NCI-H2171 treated with DMSO at 0.1 percent for 48 hours (cell line): Measurements from ENCODE around the gene ATG13.
"Not testable (repeated sequence)": the region's sequence is repeated elsewhere in the genome, so short reads cannot be mapped to it uniquely, and the experiment has no call there.

ENCODE experiments used
- DNase-seq: peaks from one replicate; lab custom pipeline; 2025; lab: John Stamatoyannopoulos, UW

ATG13 gene

GRCh38 chr11:46697723-46698122, 80.4 kb downstream of the ATG13 start:
- no peak for DNase-seq

DNA sequence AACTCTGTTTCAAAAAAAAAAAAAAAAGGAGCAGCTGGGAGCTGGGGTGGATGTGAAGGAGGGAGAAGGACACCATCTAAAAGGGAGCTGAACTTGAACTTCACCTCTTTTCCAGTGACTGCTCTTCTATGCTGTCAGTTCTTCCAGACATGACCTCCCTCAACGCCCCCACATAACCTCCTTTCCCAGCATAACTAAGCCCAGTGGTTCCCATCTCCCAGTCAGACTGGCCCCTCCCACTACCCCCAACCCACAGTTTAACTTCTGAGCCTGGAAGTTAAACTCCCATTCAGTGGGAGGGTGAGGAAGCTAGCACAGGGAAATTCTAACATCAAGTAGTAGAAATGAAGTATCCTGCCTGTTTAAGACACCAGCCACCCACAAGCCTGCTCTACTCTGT, 81.2 kb downstream of the ATG13 start:
- no peak for DNase-seq

GRCh38 chr11:46700241-46701077, 83.1 kb downstream of the ATG13 start, which contains the start of the genes ARHGAP1 and ZNF408:
ARHGAP1 (minus strand) TSS chr11:46700619; CDS start chr11:46696107, 4,512 bp downstream.
ZNF408 (plus strand) TSS chr11:46701031; CDS start chr11:46701048, 17 bp downstream.
- DNase-seq = peak; percentile 98

- no peak for DNase-seq
Observed at GRCh38 chr11:46701078-46701654, 83.8 kb downstream of the ATG13 start.

DNA sequence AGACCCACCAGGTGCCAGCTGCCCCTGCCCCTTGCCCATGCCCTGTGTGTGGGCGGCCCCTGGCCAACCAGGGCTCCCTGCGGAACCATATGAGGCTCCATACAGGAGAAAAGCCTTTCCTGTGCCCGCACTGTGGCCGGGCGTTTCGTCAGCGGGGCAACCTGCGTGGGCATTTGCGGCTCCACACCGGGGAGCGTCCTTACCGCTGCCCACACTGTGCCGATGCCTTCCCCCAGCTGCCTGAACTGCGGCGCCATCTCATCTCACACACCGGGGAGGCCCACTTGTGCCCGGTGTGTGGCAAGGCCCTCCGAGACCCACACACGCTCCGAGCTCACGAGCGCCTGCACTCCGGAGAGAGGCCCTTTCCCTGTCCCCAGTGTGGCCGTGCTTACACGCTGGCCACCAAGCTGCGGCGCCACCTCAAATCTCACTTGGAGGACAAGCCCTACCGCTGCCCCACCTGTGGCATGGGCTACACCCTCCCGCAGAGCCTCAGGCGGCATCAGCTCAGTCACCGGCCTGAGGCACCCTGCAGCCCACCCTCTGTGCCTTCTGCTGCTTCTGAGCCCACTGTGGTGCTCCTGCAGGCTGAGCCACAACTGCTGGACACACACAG, 87.8 kb downstream of the ATG13 start:
- DNase-seq = no peak

- no peak for DNase-seq
Observed at GRCh38 chr11:46706886-46707285, 89.5 kb downstream of the ATG13 start.

DNA sequence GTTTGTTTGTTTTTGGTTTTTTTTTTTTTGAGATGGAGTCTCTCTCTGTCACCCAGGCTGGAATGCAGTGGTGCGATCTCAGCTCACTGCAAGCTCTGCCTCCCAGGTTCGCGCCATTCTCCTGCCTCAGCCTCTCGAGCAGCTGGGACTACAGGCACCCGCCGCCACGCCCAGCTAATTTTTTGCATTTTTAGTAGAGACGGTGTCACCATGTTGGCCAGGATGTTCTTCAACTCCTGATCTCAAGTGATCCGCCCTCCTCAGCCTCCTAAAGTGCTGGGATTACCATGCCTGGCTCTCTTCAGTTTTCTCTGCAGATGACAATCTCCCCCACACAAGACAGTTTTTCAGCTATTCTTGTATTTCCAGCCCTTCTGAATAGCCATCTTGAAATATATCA, 92.0 kb downstream of the ATG13 start:
- not testable (repeated sequence) for DNase-seq

DNA sequence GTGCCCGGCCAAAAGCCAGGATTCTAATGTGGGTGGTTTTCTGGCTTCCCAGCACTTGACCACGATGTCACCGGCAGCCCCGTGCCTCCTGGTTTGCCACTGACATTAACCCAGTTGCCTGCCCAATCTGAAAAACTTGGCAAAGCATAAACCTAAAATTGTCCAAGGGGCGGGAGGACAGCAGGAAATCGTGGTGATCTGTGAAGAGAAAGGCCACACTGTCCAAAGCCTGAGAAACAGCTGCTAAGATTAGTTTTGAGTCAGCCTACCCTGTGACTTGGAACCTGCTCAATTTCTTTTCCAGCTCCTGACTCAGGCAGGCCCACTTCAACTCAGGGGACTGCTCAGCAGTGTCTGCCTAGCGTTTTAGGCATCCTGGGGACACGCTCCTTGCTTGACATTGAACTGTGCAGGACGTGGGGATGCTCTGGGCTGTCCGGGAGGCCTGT, 93.5 kb downstream of the ATG13 start:
- DNase-seq = no peak

DNA sequence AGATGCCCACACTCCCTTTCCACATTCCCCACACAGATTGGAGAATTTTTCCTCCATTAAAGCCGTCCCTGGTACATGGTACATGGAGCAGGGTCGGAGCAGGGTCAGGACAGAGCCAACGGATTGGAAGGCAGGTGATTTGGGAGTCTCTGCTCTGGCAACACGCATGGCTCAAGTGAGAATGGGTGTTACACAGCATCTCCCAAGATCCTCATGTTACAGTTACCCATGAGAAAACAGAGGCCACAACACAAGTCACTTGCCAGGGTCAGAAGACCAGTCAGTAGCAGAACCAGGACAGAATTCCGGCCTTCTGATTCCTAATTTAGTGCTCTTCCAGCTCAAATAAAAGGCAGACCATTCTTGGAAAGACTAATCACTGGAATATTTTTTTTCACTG, 94.0 kb downstream of the ATG13 start:
- DNase-seq = no peak

GRCh38 chr11:46712874-46713576, 95.7 kb downstream of the ATG13 start:
- DNase-seq = no peak

- DNase-seq = not testable (repeated sequence)
Observed at GRCh38 chr11:46717825-46718154, 100.4 kb downstream of the ATG13 start.

DNA sequence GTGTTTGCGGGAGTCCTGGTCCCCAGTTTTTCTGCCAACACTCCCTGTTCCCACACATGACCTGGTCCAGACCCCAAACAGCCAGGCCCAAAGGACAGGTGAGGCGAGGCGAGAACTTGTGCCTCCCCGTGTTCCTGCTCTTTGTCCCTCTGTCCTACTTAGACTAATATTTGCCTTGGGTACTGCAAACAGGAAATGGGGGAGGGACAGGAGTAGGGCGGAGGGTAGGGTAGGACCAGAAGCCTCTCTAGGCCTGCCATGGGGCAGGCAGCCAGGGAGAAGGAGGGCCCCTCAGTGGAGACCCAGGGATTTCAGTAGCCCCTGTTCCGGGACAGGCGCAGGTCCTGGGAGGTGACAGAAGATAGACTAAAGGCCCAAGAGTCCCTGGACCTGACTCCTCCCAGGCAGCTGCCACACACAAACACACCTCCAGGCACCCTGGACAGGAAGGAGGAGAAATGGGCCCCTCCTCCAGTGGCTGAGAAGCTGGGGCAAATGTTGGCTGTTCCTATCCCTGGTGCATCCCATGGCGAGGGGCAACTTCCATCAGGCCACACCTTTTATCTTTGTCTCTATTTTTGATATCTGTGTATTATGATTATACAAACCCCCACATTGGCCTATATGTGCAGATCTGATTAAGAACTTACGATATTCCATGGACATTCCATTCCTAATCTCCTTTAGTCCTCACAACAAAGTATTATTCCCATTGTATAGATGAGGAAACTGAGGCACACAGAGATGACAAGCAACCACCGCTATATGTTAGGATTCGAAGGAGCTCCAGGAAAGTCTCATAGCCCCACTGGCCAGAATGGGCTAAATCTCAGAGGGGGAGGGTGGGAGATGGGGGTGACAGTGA, 101.0 kb downstream of the ATG13 start:
- DNase-seq = no peak

GRCh38 chr11:46719048-46719542, 101.7 kb downstream of the ATG13 start, which contains the start of gene F2:
F2 (plus strand) TSS chr11:46719213; CDS start chr11:46719236, 23 bp downstream.
- no peak for DNase-seq

DNA sequence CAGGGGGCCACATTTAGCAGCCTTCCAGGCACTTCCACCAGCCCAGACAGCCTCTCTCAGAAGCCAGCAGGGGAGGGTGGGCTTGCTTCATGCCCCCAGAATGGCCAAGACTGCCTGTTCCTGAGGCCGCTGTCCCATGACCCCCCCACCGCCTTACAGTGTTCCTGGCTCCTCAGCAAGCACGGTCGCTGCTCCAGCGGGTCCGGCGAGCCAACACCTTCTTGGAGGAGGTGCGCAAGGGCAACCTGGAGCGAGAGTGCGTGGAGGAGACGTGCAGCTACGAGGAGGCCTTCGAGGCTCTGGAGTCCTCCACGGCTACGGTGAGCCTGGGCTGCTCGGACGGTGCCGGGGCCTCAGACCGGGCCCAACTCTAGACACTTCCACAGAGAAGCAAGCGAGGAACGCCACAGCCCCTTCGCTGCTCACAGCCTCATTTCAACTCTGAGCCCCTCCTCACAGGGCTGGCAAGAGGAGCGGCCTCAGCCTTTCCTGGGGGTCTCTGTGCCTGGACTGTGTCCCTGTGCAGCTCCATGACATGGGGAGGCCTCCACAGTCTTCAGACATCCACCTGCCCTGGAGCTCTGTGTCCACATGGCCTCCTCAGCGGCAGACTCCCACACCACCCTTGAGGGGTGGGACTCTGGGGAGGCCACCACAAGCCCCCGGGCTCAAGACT, 102.3 kb downstream of the ATG13 start:
- no peak for DNase-seq

GRCh38 chr11:46721286-46721685, 103.9 kb downstream of the ATG13 start:
- DNase-seq = no peak

GRCh38 chr11:46722566-46723358, 105.4 kb downstream of the ATG13 start:
- no peak for DNase-seq

DNA sequence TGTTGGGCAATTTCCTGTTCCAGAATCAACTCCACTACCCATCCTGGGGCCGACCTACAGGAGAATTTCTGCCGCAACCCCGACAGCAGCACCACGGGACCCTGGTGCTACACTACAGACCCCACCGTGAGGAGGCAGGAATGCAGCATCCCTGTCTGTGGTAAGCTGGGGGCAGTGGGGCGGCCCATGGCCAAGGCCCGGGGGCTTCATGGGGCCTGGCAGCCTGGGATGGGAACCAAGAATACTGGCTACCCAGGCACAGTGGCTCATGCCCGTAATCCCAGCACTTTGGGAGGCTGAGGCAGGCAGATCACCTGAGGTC, 106.0 kb downstream of the ATG13 start:
- DNase-seq = no peak

- DNase-seq = no peak
Observed at GRCh38 chr11:46724088-46724487, 106.7 kb downstream of the ATG13 start.
